Activated CD8-positive, alpha-beta T cell treated with anti-CD3 and anti-CD28 coated beads for 36 hours (primary cell): ENCODE measurements around the gene SLC66A3. TPM values are rescaled to one million over a fixed set of nuclear protein-coding genes. Genes with fewer than 3 reads are reported as not detected.
A peak's percentile ranks its signal among the peaks of the same experiment; 100 is the strongest.

Source experiments
- ATAC-seq: fragments of 200-7000 bp; cut with Tn5 transposase; one replicate; pipeline ENCODE4 v1.10.0; 2021; ENCODE audit warnings: mild to moderate bottlenecking, moderate library complexity
- CTCF ChIA-PET: fragments of 350-600 bp; sonication (Branson Sonifier 250); formaldehyde crosslinking; loops from one replicate; lab custom pipeline; 2021; ENCODE audit warnings: antibody characterized with exemption; lab: Charles Lee
- POLR2A ChIA-PET: fragments of 350-600 bp; sonication (Branson Sonifier 250); formaldehyde crosslinking; loops from one replicate; lab custom pipeline; 2021; ENCODE audit warnings: antibody characterized with exemption; lab: Charles Lee
- DNase-seq: peaks from one replicate; pipeline ENCODE4 v3.0.0-alpha.2; 2020
- H3K27ac Mint-ChIP-seq: one replicate; pipeline ENCODE4 v1.8.0; 2021; ENCODE audit warnings: mild to moderate bottlenecking, mixed read lengths
- H3K27me3 Mint-ChIP-seq: one replicate; pipeline ENCODE4 v1.8.0; 2021; ENCODE audit warnings: mixed read lengths
- H3K36me3 Mint-ChIP-seq: one replicate; pipeline ENCODE4 v1.8.0; 2021; ENCODE audit warnings: low read depth, mixed read lengths
- H3K4me1 Mint-ChIP-seq: one replicate; pipeline ENCODE4 v1.8.0; 2021; ENCODE audit warnings: low read depth, mixed read lengths
- H3K4me3 Mint-ChIP-seq: one replicate; pipeline ENCODE4 v1.8.0; 2021; ENCODE audit warnings: mild to moderate bottlenecking, moderate library complexity, mixed read lengths
- H3K9me3 Mint-ChIP-seq: one replicate; pipeline ENCODE4 v1.8.0; 2021; ENCODE audit warnings: mixed read lengths
- CTCF ChIP-seq: fragments of 200-600 bp; IDR thresholded peaks from one replicate; pipeline ENCODE4 v1.8.0; 2022; ENCODE audit warnings: antibody characterized with exemption, mild to moderate bottlenecking
- intact Hi-C: fragments of 100-400 bp; cut with micrococcal nuclease; formaldehyde crosslinking; loops from one replicate; pipeline ENCODE4 v1.10.0; 2022
- total RNA-seq, 2 experiments: library from RNA; stranded (reverse); gene quantifications; one replicate each; pipeline ENCODE4 v1.2.3, GENCODE V29; 2021

The SLC66A3 gene
- total RNA-seq, 2 experiments from 2014 or later: 10.4 to 10.6 TPM

GRCh38 chr2:11121099-11121822 is 34.0 kb upstream of the SLC66A3 start:
- H3K27me3 Mint-ChIP-seq: no peaks in the 10 kb centered on the region
- intact Hi-C loops: no loop called here
- no peaks in the 10 kb centered on the region for H3K9me3 Mint-ChIP-seq
- POLR2A ChIA-PET: interaction anchor here (0.6 kb wide), 1 partner anchor 877 kb away, joined by 4 read pairs; no protein-coding TSS in a partner anchor
- H3K36me3 Mint-ChIP-seq: no peaks in the 10 kb centered on the region
- H3K4me3 Mint-ChIP-seq: no peak overlapping the region
- H3K4me1 Mint-ChIP-seq: no peaks in the 10 kb centered on the region
- TF ChIP-seq CTCF: no peak
- DNase-seq (no peak), ATAC-seq (peak; percentile 37)
- CTCF ChIA-PET: interaction anchor here (1.0 to 15.9 kb wide), 3 partner anchors 14 to 470 kb away, joined by 3 to 248 read pairs (median 4); no protein-coding TSS in a partner anchor
- no peak overlapping the region for H3K27ac Mint-ChIP-seq

GRCh38 chr2:11121823-11122155 is 33.5 kb upstream of the SLC66A3 start:
- no peak for TF ChIP-seq CTCF
- ChIA-PET POLR2A (no interaction called here), CTCF (interaction anchor here (0.9 to 15.9 kb wide), 3 partner anchors 15 to 309 kb away, joined by 3 to 248 read pairs (median 3); partner anchors contain the start of gene PDIA6)
- no peak overlapping the region for H3K4me3 Mint-ChIP-seq
- no peaks in the 10 kb centered on the region for H3K27me3 Mint-ChIP-seq
- no peaks in the 10 kb centered on the region for H3K36me3 Mint-ChIP-seq
- no peak for DNase-seq
- intact Hi-C loops: no loop called here
- H3K9me3 Mint-ChIP-seq: no peaks in the 10 kb centered on the region
- H3K4me1 Mint-ChIP-seq: no peaks in the 10 kb centered on the region
- ATAC-seq: no peak
- no peak overlapping the region for H3K27ac Mint-ChIP-seq

- DNase-seq (no peak), ATAC-seq (no peak)
- no peak overlapping the region for H3K27ac Mint-ChIP-seq
- intact Hi-C loops: no loop called here
- no peaks in the 10 kb centered on the region for H3K27me3 Mint-ChIP-seq
- POLR2A ChIA-PET: no interaction called here
- H3K4me3 Mint-ChIP-seq: no peak overlapping the region
- no peak for TF ChIP-seq CTCF
- CTCF ChIA-PET: interaction anchor here (0.9 to 15.9 kb wide), 2 partner anchors 288 to 310 kb away, joined by 3 to 248 read pairs; partner anchors contain the start of gene PDIA6
- H3K9me3 Mint-ChIP-seq: no peaks in the 10 kb centered on the region
- H3K36me3 Mint-ChIP-seq: no peaks in the 10 kb centered on the region
- no peaks in the 10 kb centered on the region for H3K4me1 Mint-ChIP-seq
These were observed 32.9 kb upstream of the SLC66A3 start for GRCh38 chr2:11122380-11122779.

GRCh38 chr2:11123001-11123809 is 32.1 kb upstream of the SLC66A3 start:
- no peak for ATAC-seq
- H3K27me3 Mint-ChIP-seq: no peaks in the 10 kb centered on the region
- TF ChIP-seq CTCF: no peak
- no peaks in the 10 kb centered on the region for H3K36me3 Mint-ChIP-seq
- intact Hi-C loops: no loop called here
- no peaks in the 10 kb centered on the region for H3K9me3 Mint-ChIP-seq
- no peak overlapping the region for H3K27ac Mint-ChIP-seq
- H3K4me3 Mint-ChIP-seq: no peak overlapping the region
- POLR2A ChIA-PET: no interaction called here
- CTCF ChIA-PET: interaction anchor here (1.5 to 15.9 kb wide), 7 partner anchors 8 to 459 kb away, joined by 3 to 248 read pairs (median 10); a partner anchor contains a TSS
- no peaks in the 10 kb centered on the region for H3K4me1 Mint-ChIP-seq
- no peak for DNase-seq
